ENCODE results near the gene TRIM37.

The TRIM37 gene

DNA sequence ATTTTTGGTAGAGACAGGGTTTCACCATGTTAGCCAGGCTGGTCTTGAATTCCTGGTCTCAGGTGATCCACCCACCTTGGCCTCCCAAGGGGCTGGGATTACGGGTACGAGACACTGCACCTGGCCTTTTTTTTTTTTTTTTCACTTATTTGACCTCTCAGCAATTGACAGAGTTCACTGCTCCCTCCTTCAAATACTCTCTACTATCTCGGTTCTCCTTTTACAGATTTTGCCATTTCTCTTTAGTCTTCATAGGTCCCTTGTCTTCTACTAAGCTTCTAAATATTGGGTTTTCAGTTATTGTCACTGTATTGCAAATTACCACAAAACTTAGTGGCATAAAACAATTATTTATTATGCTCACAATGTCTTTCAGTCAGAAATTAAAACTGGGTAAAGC lies 159.3 kb downstream of the TRIM37 start:
- DNase-seq (ENCODE audit: low read depth in 2 of 2), result no peak

- no peak for DNase-seq (ENCODE audit: low read depth in 2 of 2)
Measured at GRCh38 chr17:58944166-58944565, 162.5 kb downstream of the TRIM37 start.

- DNase-seq (ENCODE audit: low read depth in 2 of 2), result no peak
Measured at GRCh38 chr17:58936295-58936694, 170.4 kb downstream of the TRIM37 start.

- DNase-seq (ENCODE audit: low read depth in 2 of 2), result no peak
Measured at GRCh38 chr17:58932956-58933355, 173.7 kb downstream of the TRIM37 start.
